Heart right ventricle (tissue), 16 donors: ENCODE data around the gene SH3RF1. TPM values are rescaled to one million over a fixed set of nuclear protein-coding genes. Genes with fewer than 3 reads are reported as not detected.
A peak's percentile ranks its signal among the peaks of the same experiment; 100 is the strongest.

Experiments used
- ATAC-seq, 8 donors: fragments of 200-7000 bp; cut with Tn5 transposase; one replicate each; pipeline ENCODE4 v1.9.1; 2020; ENCODE audit warnings: mild to moderate bottlenecking in 8 of 8, moderate library complexity in 8 of 8, moderate number of reproducible peaks in 1 of 8
- DNase-seq, 2 donors: peaks; one replicate each; pipeline ENCODE4 v3.0.0-alpha.2; 2020
- H3K27ac ChIP-seq, 10 donors: fragments of 200-600 bp; sonication (generic) in 2 of 10; one replicate each; pipeline versions ENCODE4 v1.5.0 to v1.8.0; 2020 to 2022; ENCODE audit warnings: mild to moderate bottlenecking in 3 of 10
- H3K27me3 ChIP-seq, 7 donors: fragments of 200-600 bp; one replicate each; pipeline ENCODE4 v1.8.0; 2021 to 2022; ENCODE audit warnings: mild to moderate bottlenecking in 2 of 7
- H3K36me3 ChIP-seq, 9 donors: fragments of 200-600 bp; sonication (generic) in 1 of 9; one replicate each; pipeline versions ENCODE4 v1.5.0 to v1.8.0; 2020 to 2022; ENCODE audit warnings: mild to moderate bottlenecking in 2 of 9
- H3K4me1 ChIP-seq, 9 donors: fragments of 200-600 bp; sonication (generic) in 1 of 9; one replicate each; pipeline versions ENCODE4 v1.5.0 to v1.8.0; 2020 to 2022; ENCODE audit warnings: mild to moderate bottlenecking in 4 of 9
- H3K4me3 ChIP-seq, 10 donors: fragments of 200-600 bp; sonication (generic) in 2 of 10; one replicate each; pipeline versions ENCODE4 v1.5.0 to v1.8.0; 2020 to 2022; ENCODE audit warnings: mild to moderate bottlenecking in 7 of 10, moderate library complexity in 2 of 10
- H3K9me3 ChIP-seq, 11 donors: fragments of 200-600 bp in 10 of 11; sonication (generic) in 2 of 11; one replicate each; pipeline versions ENCODE4 v1.5.0 to v1.8.0; 2013 to 2022; ENCODE audit warnings: mild to moderate bottlenecking in 2 of 11, control low read depth in 1 of 11, moderate library complexity in 1 of 11
- CTCF ChIP-seq, 9 donors: fragments of 200-600 bp; sonication (generic) in 2 of 9; IDR thresholded peaks; one replicate each; pipeline versions ENCODE4 v1.5.0 to v1.8.0; 2021 to 2022; ENCODE audit warnings: antibody characterized with exemption in 9 of 9, mild to moderate bottlenecking in 5 of 9, moderate library complexity in 1 of 9
- WGBS, 2 donors: extraction: QIAGEN DNeasy Blood & Tissue Kit; methylation state at CpG; one replicate each; pipeline ENCODE4 v1.1.7; 2013; ENCODE audit warnings: inconsistent platforms in 1 of 2; 5-methylcytosine and 5-hydroxymethylcytosine counted together
- intact Hi-C, 10 donors: fragments of 100-400 bp; cut with DNase I; formaldehyde crosslinking; loops; one replicate each; pipeline versions ENCODE4 v1.11.1 to v1.14.2; 2022
- polyA plus RNA-seq, 2 donors: library from polyadenylated mRNA; stranded (reverse); fragments of 200-250 nt; gene quantifications; one replicate each; pipeline ENCODE4 v1.2.3, GENCODE V29; 2013
- total RNA-seq, 10 donors: library from RNA; stranded (reverse); fragmentation: NEBNext Ultra II Directional in 3 of 10; extraction: Animal tissue kit (Norgen Biotek cat#: 25700) in 3 of 10; gene quantifications; one replicate each; pipeline versions ENCODE4 v1.2.1 to v1.2.4, GENCODE V29; 2021 to 2023
- donor health status: Arrhythmogenic right ventricular cardiomyopathy.
- donor health status: ischemic (EF 13 %, LVEDD 7.1; RV severe dilation, severe dysfunction).
- donor health status: healthy with polysubstance abuse.
- donor health status: DM: no; HTN: yes; CAD: no.
- donor health status: DM: no; HTN: no; CAD: no.
- donor health status: ischemic (EF 25% LVEDD 6.9; RV normal size, moderate dysfunction).
- donor health status: ischemic (EF 25% LVEDD 5.7; RV mildly dilated, moderate dysfunction).
- donor health status: healthy.
- donor health status: DM: yes; HTN: yes; CAD: no.
- donor health status: Ischemic cardiomyopathy.
- donor health status: ischemic (EF 35%, LVEDD 5.7; RV mildly dilated, moderate dysfunction).
- donor health status: nonischemic (EF 11% LVEDD 7.7; RV severe dilation, severe dysfunction).
- donor health status: DM: yes; HTN: yes; CAD: no.
- donor health status: PGD.
- donor health status: ischemic (EF 29% LVEDD 5.4; RV normal size, mild dysfunction).
- donor health status: nonischemic (EF 23%, LVEDD 6.1; RV moderate dilation, normal function).

SH3RF1 gene
- total and polyA plus RNA-seq, 12 donors, result 2.6 to 11.7 (median 8.9) TPM

- peak; percentile 41 to 93 (median 78) for ATAC-seq
- TF ChIP-seq CTCF (IDR thresholded peaks at IDR 0.05), result no peak
Observed at GRCh38 chr4:169263791-169264392, 6.9 kb downstream of the SH3RF1 start.

DNA sequence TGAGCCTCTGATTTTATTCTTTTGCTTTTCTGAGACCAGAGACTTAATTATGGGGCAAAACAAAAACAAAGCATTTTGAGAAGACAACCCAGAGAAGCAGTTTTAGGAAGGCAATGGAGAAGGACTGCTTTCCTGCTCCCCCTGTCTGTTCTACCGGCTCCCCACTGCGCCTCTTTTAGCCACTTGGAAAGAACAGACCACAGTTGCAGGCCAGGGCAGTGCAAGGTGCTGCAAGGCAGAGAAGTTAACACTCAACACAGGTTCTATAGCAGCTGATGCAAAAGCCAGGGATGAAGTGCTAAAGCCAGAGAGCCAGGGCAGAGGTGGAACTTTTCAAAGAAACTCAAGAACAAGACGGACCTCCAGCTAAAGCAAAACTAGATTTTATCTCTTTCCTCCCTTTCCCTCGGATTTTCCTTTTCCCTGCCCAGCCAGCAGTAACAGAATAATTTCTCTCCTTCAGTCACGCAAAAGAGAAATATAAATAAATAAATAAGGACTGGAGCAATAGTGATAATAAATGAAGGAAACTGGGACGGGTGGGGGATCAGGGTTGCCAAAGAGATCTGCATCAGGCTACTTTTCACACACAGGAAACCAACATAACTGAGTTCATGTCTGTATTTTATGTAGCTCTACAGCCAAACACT, 10.4 kb downstream of the SH3RF1 start:
- no peaks in the 10 kb centered on the region for H3K27me3 ChIP-seq
- H3K4me3 ChIP-seq, result peak overlapping the region in 1 of 10 donors; percentile 10
- intact Hi-C loops, result loop anchor here in 2 of 10 donors (10.0 kb wide), 2 partner anchors 56 to 126 kb away; no protein-coding TSS in a partner anchor
- DNase-seq, result no peak
- WGBS, 2 donors, result 40 to 52% methylated on average over 6 of the region's 6 CpGs
- H3K4me1 ChIP-seq, result peaks cover 7 to 87% (median 52%) of the 10 kb centered on the region in 9 donors
- no peak overlapping the region for H3K27ac ChIP-seq
- ATAC-seq, result peak in 4 of 8 donors; percentile 10 to 38 (median 26)
- peaks cover 0 to 14% (median 0%) of the 10 kb centered on the region in 9 donors for H3K36me3 ChIP-seq
- H3K9me3 ChIP-seq, result no peaks in the 10 kb centered on the region
- peak in 1 of 9 donors; percentile 5 for TF ChIP-seq CTCF (IDR thresholded peaks at IDR 0.05)

More at GRCh38 chr4:169263791-169264392, 6.9 kb downstream of the SH3RF1 start:
- H3K9me3 ChIP-seq, result no peaks in the 10 kb centered on the region
- H3K4me3 ChIP-seq, result no peak overlapping the region
- 30 to 56% methylated on average over 1 of the region's 1 CpG for WGBS, 2 donors
- H3K4me1 ChIP-seq, result peaks cover 7 to 91% (median 48%) of the 10 kb centered on the region in 9 donors
- H3K36me3 ChIP-seq, result peaks cover 0 to 14% (median 0%) of the 10 kb centered on the region in 9 donors
- intact Hi-C loops, result loop anchor here in 2 of 10 donors (10.0 kb wide), 2 partner anchors 59 to 129 kb away; no protein-coding TSS in a partner anchor
- H3K27me3 ChIP-seq, result no peaks in the 10 kb centered on the region
- DNase-seq, result peak; percentile 49 to 73
- peak overlapping the region in 2 of 10 donors; percentile 2 to 31 for H3K27ac ChIP-seq

GRCh38 chr4:169259271-169259670, 11.5 kb downstream of the SH3RF1 start:
- Histone ChIP-seq H3K9me3 (no peaks in the 10 kb centered on the region), H3K27ac (no peak overlapping the region), H3K4me3 (no peak overlapping the region), H3K27me3 (no peaks in the 10 kb centered on the region), H3K4me1 (peaks cover 7 to 90% (median 56%) of the 10 kb centered on the region in 9 donors), H3K36me3 (peaks cover 0 to 14% (median 0%) of the 10 kb centered on the region in 9 donors)
- DNase-seq, result no peak
- no peak for ATAC-seq
- intact Hi-C loops, result no loop called here
- no peak for TF ChIP-seq CTCF (IDR thresholded peaks at IDR 0.05)
- 91 to 93% methylated on average over 6 of the region's 6 CpGs for WGBS, 2 donors

GRCh38 chr4:169258141-169258540, 12.6 kb downstream of the SH3RF1 start:
- intact Hi-C loops, result no loop called here

More at GRCh38 chr4:169258141-169258540, 12.6 kb downstream of the SH3RF1 start:
- H3K4me1 ChIP-seq, result peaks cover 3 to 90% (median 56%) of the 10 kb centered on the region in 9 donors
- H3K4me3 ChIP-seq, result no peak overlapping the region
- peaks cover 0 to 3% (median 0%) of the 10 kb centered on the region in 9 donors for H3K36me3 ChIP-seq
- H3K9me3 ChIP-seq, result no peaks in the 10 kb centered on the region
- DNase-seq (no peak), ATAC-seq (no peak)
- 69 to 71% methylated on average over 1 of the region's 1 CpG for WGBS, 2 donors
- H3K27me3 ChIP-seq, result no peaks in the 10 kb centered on the region
- TF ChIP-seq CTCF (IDR thresholded peaks at IDR 0.05), result no peak
- no peak overlapping the region for H3K27ac ChIP-seq
